HG03139 (cell line): Measurements from ENCODE around the gene GPC5.
"Not testable (repeated sequence)": the region's sequence is repeated elsewhere in the genome, so short reads cannot be mapped to it uniquely, and the experiment has no call there.

Experiments
- ATAC-seq: cut with Tn5 transposase; IDR thresholded peaks from one replicate; pipeline ENCODE4 v1.9.1; 2021; ENCODE audit not compliant: unreplicated experiment

Gene GPC5

DNA sequence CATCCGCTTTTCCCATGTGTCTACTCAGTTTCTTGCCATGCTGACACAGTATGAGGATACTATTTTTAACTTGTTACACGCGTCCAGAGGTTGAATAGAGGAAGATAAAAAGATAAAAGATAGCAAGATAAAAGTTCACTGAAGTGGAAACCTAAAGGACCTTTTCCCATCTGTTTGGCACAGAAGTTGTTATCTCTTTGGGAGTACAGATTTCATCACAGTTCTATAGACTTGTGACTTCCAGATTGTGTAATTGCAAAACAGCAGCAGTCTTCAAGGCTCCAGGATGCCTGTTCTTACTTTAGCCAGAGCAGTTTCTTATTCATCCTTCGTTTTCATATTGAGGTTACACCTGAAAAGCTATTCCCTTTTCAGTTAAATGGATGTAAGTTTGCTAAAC is 369.2 kb downstream of the GPC5 start:
- ATAC-seq = no peak

GRCh38 chr13:91768746-91769145 is 370.3 kb downstream of the GPC5 start:
- no peak for ATAC-seq

DNA sequence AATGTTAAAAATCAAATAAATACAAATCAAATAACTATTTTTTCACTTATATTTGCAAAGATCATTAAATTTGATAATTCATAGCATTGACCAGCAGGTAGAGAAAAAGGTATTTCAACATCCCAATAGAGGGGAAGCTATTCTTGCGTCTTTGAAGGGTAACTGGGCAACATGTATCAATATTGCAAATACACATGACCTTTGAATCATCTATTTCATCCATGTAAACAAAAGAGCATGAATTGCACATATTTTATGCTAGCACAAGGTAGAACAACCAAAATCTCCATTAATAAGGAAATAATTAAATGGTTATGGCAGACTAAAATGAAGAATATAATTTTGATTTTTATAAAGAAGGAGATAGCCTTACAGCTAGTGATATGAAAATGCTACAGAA is 372.8 kb downstream of the GPC5 start:
- no peak for ATAC-seq

DNA sequence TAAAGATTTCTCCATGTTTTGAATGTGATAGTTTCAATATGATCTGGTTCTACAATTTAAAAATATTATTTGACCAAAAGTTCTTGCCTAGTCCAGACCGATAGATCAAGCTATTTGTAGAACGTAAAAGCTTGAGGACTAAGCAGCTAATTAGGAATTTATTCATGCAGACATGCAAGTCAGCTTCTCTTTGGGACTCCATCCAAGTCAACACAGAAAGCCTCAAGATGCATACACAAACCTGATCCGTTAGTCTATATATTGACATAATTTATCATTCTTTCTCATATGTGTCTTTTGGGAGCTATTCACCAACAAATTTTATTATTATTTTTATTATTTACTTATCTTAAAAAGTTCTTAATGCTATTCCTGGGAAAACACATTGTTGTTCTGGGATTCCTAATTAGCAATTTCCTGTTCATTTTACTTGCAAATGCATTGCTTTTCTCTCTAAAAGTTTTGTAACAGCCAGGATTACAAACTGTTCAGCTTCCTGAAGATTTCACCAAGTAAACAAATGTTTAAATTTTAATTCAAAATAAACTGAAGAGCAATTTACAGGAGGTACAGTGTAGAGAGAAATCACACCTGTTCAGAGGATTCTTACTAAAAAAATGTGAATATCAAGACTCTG is 375.3 kb downstream of the GPC5 start:
- no peak for ATAC-seq

DNA sequence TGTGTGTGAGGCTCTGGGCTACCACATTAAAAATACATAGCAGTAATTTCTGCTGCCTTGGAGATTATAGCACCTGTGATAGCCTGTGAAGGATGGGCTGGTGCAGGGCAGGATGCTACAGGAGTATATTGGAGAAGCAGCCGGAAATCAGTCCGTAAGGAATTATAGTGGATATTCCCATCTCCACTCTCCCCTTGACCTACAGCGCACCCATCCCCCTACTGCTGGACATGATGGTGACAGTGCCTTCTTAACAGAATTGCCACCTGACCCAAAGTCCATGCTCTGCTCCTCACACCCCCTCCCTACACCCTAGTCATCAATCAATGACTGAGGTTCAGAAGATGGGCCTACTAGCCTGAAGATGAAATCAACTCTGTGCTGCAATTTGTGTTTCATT is 376.0 kb downstream of the GPC5 start:
- no peak for ATAC-seq

DNA sequence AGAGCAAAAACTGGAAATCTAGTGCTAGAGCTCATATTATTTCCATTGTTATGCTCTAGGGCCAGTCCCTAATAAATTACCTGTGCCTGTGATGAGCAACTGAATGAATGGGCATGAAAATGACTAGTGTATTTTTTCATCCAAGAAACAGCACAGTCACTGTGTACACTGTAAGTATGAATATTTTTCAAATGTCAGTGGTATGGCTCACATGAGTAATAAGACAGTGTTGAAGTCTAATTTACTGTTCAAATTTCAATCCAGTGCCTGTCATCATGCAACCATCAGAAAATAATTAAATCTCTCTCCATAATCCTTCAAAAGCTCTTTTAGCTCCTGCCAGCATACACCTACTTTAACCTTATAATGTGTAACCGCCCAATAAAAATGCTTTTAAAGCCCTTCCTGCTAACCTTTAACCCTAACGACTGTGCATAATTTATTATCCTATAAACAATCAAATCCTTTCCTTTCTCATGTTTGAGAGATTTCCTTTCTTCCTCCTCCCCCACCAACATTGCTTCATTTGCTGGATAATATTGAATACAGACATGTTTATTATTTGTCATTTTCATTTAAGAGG is 378.3 kb downstream of the GPC5 start:
- ATAC-seq = no peak

GRCh38 chr13:91778123-91778522 is 379.7 kb downstream of the GPC5 start:
- ATAC-seq = no peak

DNA sequence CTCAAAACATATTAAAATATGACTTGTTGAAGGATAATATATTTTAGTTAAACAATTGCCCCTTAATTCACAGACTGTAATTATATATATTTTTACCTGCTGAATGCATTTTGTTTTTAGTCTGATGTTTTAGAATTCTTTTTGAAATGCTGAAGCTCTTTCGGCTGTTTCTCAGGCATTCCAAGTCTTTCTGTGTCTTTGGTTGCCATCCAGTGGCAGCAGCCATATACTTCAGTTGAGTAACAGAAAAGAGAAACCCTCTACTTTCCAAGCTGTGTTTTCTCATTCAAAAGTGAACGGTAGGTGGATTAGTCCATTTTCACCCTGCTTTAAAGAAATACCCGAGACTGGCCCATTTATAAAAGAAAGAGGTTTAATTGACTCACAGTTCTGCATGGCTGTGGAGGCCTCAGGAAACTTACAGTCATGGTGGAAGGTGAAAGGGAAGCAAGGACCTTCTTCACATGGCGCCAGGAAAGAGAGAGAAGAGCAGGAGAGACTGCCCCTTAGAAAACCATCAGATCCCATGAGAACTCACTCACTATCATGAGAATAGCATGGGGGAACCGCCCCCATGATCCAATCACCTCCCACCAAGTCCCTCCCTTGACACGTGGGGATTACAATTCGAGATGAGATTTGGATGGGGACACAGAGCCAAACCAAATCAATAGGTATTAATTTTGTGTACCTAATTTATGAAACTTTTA is 383.7 kb downstream of the GPC5 start:
- ATAC-seq = not testable (repeated sequence)

DNA sequence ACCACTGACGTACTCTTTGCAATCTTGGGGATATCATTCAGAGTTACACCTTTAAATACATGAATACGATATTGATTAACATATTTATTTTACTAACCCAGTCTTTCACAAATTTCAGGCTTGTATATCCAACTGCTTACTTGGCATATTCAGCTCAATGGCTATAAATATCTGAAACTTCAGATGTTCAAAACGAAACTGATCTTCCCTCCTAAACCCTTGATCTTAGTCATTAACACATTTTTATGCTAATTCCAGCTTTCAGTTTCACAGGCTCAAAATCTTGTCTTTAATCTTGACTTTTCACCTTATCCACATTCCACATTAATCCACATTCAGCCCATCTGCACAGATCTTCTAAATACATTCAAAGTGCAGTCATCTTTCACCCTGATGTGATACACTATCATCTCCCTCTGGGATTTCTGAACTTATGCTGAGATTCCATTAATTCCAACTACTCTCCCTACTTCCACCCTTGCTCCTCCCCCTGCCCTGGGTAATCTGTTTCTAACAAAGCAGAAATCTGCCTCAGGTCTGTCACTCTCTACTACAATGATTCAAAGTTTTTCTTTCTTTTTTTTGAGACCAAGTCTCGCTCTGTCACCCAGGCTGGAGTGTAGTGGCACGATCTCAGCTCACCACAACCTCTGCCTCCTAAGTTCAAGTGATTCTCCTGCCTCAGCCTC is 387.2 kb downstream of the GPC5 start:
- peak; percentile 65 for ATAC-seq

- no peak for ATAC-seq
These were observed 393.6 kb downstream of the GPC5 start for GRCh38 chr13:91792054-91792453.

GRCh38 chr13:91797567-91797966 is 399.1 kb downstream of the GPC5 start:
- no peak for ATAC-seq

DNA sequence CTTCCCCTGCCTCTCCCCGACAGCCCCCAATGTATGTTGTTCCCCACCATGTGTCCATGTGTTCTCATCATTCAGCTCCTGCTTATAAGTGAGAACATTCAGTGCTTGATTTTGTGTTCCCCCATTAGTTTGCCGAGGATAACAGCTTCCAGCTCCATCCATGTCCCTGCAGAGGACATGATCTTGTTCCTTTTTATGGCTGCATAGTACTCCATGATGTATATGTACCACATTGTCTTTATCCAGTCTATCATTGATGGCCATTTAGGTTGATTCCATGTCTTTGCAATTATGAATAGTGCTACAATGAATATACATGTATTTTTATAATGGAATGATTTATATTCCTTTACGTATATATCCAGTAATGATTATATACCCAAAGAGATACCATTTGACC is 399.9 kb downstream of the GPC5 start:
- not testable (repeated sequence) for ATAC-seq

- not testable (repeated sequence) for ATAC-seq
These were observed 403.4 kb downstream of the GPC5 start for GRCh38 chr13:91801772-91802171.

DNA sequence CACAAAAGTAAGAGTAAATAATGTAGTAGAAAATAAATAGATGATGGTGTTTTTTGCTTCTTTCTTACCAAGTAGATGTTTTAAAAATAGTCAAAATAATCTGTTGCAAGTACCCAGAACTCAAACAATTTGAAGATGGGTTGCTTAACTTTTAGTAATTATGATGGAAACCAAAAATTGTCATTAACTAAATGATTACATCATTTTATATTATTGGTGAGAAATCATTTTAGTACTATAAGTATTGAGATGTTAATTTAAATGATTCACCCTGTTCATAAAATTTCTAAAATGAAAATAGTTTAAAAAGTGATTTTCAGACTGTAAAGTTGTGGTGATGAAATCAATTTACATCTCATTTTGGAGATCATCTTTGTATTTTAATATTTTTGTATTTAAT is 404.5 kb downstream of the GPC5 start:
- ATAC-seq = no peak

DNA sequence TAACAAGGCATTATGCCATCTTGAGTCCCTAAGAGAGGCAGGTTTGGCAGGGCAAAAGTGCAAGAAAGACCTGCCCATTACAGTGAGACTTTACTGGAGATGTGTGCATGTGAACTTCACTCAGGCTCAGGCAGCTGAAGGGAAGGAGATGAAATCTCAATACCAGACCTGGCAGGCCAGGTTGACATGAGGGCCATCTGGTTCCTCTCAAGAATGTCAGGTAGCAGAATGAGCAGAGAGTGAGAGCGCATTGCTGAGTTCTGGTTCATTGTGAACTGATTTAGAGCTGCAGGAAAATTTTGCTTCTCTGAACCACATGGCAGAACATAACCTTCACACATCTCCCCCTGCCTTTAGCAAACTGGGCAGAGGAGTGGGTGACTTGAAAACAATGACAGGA is 406.3 kb downstream of the GPC5 start:
- ATAC-seq = no peak

- no peak for ATAC-seq
These were observed 407.2 kb downstream of the GPC5 start for GRCh38 chr13:91805605-91806004.

- ATAC-seq = no peak
These were observed 410.7 kb downstream of the GPC5 start for GRCh38 chr13:91809161-91809560.

- no peak for ATAC-seq
These were observed 414.8 kb downstream of the GPC5 start for GRCh38 chr13:91813253-91813652.

DNA sequence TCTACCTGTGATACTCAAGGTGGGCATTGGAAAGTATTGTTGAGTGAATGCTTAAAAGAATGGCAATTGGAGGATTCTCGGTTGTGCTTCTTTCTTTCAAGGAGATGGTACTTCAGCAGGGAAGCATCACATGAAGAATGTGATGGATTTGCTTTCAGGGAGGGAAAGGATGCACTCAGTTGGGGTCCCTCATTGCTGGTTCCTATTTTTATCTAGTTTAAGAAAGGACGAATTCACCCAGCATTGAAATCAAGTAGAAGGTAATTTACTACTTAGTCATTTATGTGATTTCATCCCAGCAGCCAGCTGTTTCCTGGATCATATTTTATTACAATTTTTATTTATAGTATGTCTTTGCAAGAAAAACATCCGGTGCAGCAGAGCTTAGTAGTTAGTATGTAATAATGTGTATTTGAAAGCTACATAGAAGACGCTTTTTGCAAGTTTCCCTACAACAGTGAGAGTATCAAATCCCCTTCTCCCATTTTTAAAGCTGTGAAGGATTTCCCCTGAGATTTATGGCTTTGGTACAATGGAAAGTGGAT is 417.9 kb downstream of the GPC5 start:
- no peak for ATAC-seq

DNA sequence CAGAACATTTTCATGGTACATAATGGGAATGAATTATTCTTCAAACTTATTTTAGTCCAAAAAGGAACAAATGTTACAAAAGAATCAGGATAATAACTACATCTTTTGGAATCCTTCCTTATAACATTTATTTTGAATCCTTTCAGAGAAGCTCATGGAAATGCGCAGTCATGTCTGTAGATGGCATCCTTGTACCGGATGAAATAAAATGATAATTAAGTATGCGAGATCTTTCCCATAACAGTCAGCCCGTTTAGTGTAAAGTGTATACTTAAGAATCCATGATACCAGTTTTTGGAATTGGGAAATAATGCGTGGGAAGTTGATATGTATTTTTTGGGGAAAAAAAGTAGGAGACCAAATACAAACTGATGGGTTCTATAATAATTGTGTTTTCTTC is 418.8 kb downstream of the GPC5 start:
- no peak for ATAC-seq

- ATAC-seq = no peak
These were observed 426.0 kb downstream of the GPC5 start for GRCh38 chr13:91824416-91824815.

- no peak for ATAC-seq
These were observed 427.1 kb downstream of the GPC5 start for GRCh38 chr13:91825516-91825915.
